H1 (cell line): Measurements from ENCODE around the gene DIAPH1. TPM values are rescaled to one million over a fixed set of nuclear protein-coding genes. Genes with fewer than 3 reads are reported as not detected.

Source experiments
- EZH2 ChIP-seq: fragments of 200-600 bp; sonication (generic); IDR thresholded peaks from 2 replicates; pipeline ENCODE4 v1.7.1; 2012; ENCODE audit warnings: low read depth, mild to moderate bottlenecking, moderate library complexity, low read length, inconsistent platforms; ENCODE audit not compliant: severe bottlenecking
- NRF1 ChIP-seq: IDR thresholded peaks from 2 replicates; pipeline ENCODE4 v1.6.1; 2011; ENCODE audit warnings: mild to moderate bottlenecking, low read depth, low read length, improper control_type of control experiment
- POU5F1 ChIP-seq: IDR thresholded peaks from 2 replicates; pipeline ENCODE4 v1.6.1; 2011; ENCODE audit warnings: low read depth, mild to moderate bottlenecking, low read length, moderate library complexity
- TEAD4 ChIP-seq: IDR thresholded peaks from 2 replicates; pipeline ENCODE4 v1.6.1; 2012; ENCODE audit warnings: low read depth, low read length, inconsistent platforms, mixed read lengths
- polyA plus RNA-seq, 7 experiments: library from polyadenylated mRNA; depleted of rRNA in 3 of 7; stranded (reverse) in 5 of 7; unstranded in 2 of 7; fragments of >200 nt in 5 of 7; fragments of 200-250 nt in 2 of 7; gene quantifications; 1 replicate in 5 of 7; 2 replicates in 1 of 7; 4 replicates in 1 of 7; pipeline versions ENCODE4 v1.2.1 to v1.2.3, GENCODE V29; 2011 to 2013; ENCODE audit warnings: missing spikeins in 2 of 7, mixed read lengths in 2 of 7
- total RNA-seq: library from RNA; stranded (reverse); fragmentation: NEBNext Ultra II Directional; extraction: Animal tissue kit (Norgen Biotek cat#: 25700); gene quantifications from 2 replicates; pipeline ENCODE4 v1.2.1, GENCODE V29; 2021

DIAPH1 gene
- total and polyA plus RNA-seq, 2 of the 8 experiments (the other 6 are each of a cell fraction or from before 2014, with no cell fraction given) = 61.2 to 114 TPM

GRCh38 chr5:141517880-141518617 lies 100.8 kb downstream of the DIAPH1 start (continued):
- TF ChIP-seq POU5F1 (no peak), TEAD4 (no peak), NRF1 (no peak), EZH2 (no peak)
